HEK293T (cell line): ENCODE data around the gene PPT2.

Source experiments
- BHLHE40 ChIP-seq: fragments of 450-650 bp; IDR thresholded peaks from 2 replicates; pipeline ENCODE4 v1.6.1; 2016; ENCODE audit warnings: mild to moderate bottlenecking, moderate library complexity, borderline replicate concordance
- FOXK2 ChIP-seq: fragments of 450-650 bp; IDR thresholded peaks from 2 replicates; pipeline ENCODE4 v1.6.1; 2016; ENCODE audit warnings: mild to moderate bottlenecking
- FOXM1 ChIP-seq: fragments of 450-650 bp; IDR thresholded peaks from 2 replicates; pipeline ENCODE4 v1.6.1; 2017; ENCODE audit warnings: mild to moderate bottlenecking, borderline replicate concordance
- NFRKB ChIP-seq: fragments of 450-650 bp; IDR thresholded peaks from 2 replicates; pipeline ENCODE4 v1.6.1; 2016; ENCODE audit warnings: mild to moderate bottlenecking, moderate library complexity
- PKNOX1 ChIP-seq: fragments of 450-650 bp; IDR thresholded peaks from 2 replicates; pipeline ENCODE4 v1.6.1; 2016
- SP1 ChIP-seq: fragments of 450-650 bp; IDR thresholded peaks from 2 replicates; pipeline ENCODE4 v1.6.1; 2017
- TARDBP ChIP-seq: fragments of 450-650 bp; IDR thresholded peaks from 2 replicates; pipeline ENCODE4 v1.6.1; 2016

- TF ChIP-seq PKNOX1, result no peak
- TF ChIP-seq NFRKB, result no peak
- no peak for TF ChIP-seq TARDBP
- no peak for TF ChIP-seq FOXM1
- no peak for TF ChIP-seq SP1
- TF ChIP-seq BHLHE40, result no peak
- no peak for TF ChIP-seq FOXK2
These were observed 28.1 kb downstream of the PPT2 start for GRCh38 chr6:32181915-32182529.
